HEK293 (cell line): ENCODE data around the gene PAPSS1.

Source experiments
- CTCF ChIP-seq: fragments of 450-650 bp; formaldehyde crosslinking; IDR thresholded peaks from 2 replicates; pipeline ENCODE4 v1.5.1; 2016; ENCODE audit warnings: missing biosample characterization, missing genetic modification characterization
- ZBTB1 ChIP-seq: fragments of 450-650 bp; formaldehyde crosslinking; IDR thresholded peaks from 2 replicates; pipeline ENCODE4 v1.5.1; 2016; ENCODE audit warnings: missing biosample characterization, missing genetic modification characterization
- ZFP3 ChIP-seq: fragments of 450-650 bp; formaldehyde crosslinking; IDR thresholded peaks from 2 replicates; pipeline ENCODE4 v1.5.1; 2016; ENCODE audit warnings: low read depth, missing biosample characterization, missing genetic modification characterization
- ZNF24 ChIP-seq: fragments of 450-650 bp; formaldehyde crosslinking; IDR thresholded peaks from 2 replicates; pipeline ENCODE4 v1.5.1; 2016; ENCODE audit warnings: missing biosample characterization, missing genetic modification characterization
- ZNF423 ChIP-seq: fragments of 450-650 bp; formaldehyde crosslinking; IDR thresholded peaks from 2 replicates; pipeline ENCODE4 v1.5.1; 2016; ENCODE audit warnings: missing biosample characterization, missing genetic modification characterization
- ZNF747 ChIP-seq: fragments of 450-650 bp; formaldehyde crosslinking; IDR thresholded peaks from 2 replicates; pipeline ENCODE4 v1.5.1; 2016; ENCODE audit warnings: missing biosample characterization, missing genetic modification characterization
- ZNF768 ChIP-seq: fragments of 450-650 bp; formaldehyde crosslinking; IDR thresholded peaks from 2 replicates; pipeline ENCODE4 v1.5.1; 2018; ENCODE audit warnings: missing biosample characterization, mild to moderate bottlenecking, missing genetic modification characterization
- ZNF785 ChIP-seq: fragments of 450-650 bp; formaldehyde crosslinking; IDR thresholded peaks from 2 replicates; pipeline ENCODE4 v1.5.1; 2016; ENCODE audit warnings: missing biosample characterization, missing genetic modification characterization
- TF ChIP-seq, protein P1 (sequence below): fragments of 450-650 bp; formaldehyde crosslinking; conservative IDR thresholded peaks from 2 replicates; pipeline ENCODE4 v1.5.1; 2016; ENCODE audit warnings: low read depth, missing biosample characterization, missing genetic modification characterization
- TF ChIP-seq, protein P2 (sequence below): fragments of 450-650 bp; formaldehyde crosslinking; IDR thresholded peaks from 2 replicates; pipeline ENCODE4 v1.5.1; 2016; ENCODE audit warnings: missing biosample characterization, missing genetic modification characterization, borderline replicate concordance

DNA sequence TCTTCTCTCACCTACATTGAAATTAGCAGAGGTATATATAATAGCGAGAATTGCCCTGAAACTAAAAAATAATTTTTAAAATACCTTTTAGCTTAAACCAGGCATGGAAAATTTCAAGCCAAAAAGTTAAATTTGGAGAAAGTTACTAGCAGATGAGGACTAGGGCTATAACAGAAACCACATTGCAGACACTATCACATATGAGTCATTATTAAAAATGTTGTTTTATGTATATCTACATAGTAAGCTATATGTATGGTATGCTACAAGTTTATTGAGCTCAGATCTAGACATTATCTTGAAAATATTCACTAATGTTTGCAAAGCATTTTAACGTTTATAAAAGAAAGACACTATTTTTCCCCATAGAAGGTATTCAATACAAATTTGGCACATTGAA is 147.8 kb downstream of the PAPSS1 start:
- no peak for TF ChIP-seq ZNF785 (tag by site-specific recombination)
- TF ChIP-seq CTCF = no peak
- no peak for TF ChIP-seq ZBTB1 (tag by site-specific recombination)
- TF ChIP-seq, protein P1, sequence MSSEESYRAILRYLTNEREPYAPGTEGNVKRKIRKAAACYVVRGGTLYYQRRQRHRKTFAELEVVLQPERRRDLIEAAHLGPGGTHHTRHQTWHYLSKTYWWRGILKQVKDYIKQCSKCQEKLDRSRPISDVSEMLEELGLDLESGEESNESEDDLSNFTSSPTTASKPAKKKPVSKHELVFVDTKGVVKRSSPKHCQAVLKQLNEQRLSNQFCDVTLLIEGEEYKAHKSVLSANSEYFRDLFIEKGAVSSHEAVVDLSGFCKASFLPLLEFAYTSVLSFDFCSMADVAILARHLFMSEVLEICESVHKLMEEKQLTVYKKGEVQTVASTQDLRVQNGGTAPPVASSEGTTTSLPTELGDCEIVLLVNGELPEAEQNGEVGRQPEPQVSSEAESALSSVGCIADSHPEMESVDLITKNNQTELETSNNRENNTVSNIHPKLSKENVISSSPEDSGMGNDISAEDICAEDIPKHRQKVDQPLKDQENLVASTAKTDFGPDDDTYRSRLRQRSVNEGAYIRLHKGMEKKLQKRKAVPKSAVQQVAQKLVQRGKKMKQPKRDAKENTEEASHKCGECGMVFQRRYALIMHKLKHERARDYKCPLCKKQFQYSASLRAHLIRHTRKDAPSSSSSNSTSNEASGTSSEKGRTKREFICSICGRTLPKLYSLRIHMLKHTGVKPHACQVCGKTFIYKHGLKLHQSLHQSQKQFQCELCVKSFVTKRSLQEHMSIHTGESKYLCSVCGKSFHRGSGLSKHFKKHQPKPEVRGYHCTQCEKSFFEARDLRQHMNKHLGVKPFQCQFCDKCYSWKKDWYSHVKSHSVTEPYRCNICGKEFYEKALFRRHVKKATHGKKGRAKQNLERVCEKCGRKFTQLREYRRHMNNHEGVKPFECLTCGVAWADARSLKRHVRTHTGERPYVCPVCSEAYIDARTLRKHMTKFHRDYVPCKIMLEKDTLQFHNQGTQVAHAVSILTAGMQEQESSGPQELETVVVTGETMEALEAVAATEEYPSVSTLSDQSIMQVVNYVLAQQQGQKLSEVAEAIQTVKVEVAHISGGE = no peak
- no peak for TF ChIP-seq ZNF24 (tag by site-specific recombination)
- TF ChIP-seq ZFP3 (tag by site-specific recombination) = no peak
- TF ChIP-seq ZNF747 (tag by site-specific recombination) = no peak
- no peak for TF ChIP-seq ZNF768 (tag by site-specific recombination)
- TF ChIP-seq, protein P2, sequence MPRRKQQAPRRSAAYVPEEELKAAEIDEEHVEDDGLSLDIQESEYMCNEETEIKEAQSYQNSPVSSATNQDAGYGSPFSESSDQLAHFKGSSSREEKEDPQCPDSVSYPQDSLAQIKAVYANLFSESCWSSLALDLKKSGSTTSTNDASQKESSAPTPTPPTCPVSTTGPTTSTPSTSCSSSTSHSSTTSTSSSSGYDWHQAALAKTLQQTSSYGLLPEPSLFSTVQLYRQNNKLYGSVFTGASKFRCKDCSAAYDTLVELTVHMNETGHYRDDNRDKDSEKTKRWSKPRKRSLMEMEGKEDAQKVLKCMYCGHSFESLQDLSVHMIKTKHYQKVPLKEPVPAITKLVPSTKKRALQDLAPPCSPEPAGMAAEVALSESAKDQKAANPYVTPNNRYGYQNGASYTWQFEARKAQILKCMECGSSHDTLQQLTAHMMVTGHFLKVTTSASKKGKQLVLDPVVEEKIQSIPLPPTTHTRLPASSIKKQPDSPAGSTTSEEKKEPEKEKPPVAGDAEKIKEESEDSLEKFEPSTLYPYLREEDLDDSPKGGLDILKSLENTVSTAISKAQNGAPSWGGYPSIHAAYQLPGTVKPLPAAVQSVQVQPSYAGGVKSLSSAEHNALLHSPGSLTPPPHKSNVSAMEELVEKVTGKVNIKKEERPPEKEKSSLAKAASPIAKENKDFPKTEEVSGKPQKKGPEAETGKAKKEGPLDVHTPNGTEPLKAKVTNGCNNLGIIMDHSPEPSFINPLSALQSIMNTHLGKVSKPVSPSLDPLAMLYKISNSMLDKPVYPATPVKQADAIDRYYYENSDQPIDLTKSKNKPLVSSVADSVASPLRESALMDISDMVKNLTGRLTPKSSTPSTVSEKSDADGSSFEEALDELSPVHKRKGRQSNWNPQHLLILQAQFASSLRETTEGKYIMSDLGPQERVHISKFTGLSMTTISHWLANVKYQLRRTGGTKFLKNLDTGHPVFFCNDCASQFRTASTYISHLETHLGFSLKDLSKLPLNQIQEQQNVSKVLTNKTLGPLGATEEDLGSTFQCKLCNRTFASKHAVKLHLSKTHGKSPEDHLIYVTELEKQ (tag by site-specific recombination) = no peak
- no peak for TF ChIP-seq ZNF423 (tag by site-specific recombination)
